Suprapubic skin (tissue), 2 donors: ENCODE data around the gene DDX43.

Experiments used
- EP300 ChIP-seq: sonication (generic); formaldehyde crosslinking; IDR thresholded peaks from one replicate; pipeline ENCODE4 v1.6.1; 2017; ENCODE audit warnings: antibody characterized with exemption
- POLR2A ChIP-seq, 2 donors: fragments of 450-650 bp; IDR thresholded peaks; one replicate each; pipeline ENCODE4 v1.6.1; 2017; ENCODE audit warnings: antibody characterized with exemption in 2 of 2, mild to moderate bottlenecking in 2 of 2, moderate library complexity in 2 of 2

DNA sequence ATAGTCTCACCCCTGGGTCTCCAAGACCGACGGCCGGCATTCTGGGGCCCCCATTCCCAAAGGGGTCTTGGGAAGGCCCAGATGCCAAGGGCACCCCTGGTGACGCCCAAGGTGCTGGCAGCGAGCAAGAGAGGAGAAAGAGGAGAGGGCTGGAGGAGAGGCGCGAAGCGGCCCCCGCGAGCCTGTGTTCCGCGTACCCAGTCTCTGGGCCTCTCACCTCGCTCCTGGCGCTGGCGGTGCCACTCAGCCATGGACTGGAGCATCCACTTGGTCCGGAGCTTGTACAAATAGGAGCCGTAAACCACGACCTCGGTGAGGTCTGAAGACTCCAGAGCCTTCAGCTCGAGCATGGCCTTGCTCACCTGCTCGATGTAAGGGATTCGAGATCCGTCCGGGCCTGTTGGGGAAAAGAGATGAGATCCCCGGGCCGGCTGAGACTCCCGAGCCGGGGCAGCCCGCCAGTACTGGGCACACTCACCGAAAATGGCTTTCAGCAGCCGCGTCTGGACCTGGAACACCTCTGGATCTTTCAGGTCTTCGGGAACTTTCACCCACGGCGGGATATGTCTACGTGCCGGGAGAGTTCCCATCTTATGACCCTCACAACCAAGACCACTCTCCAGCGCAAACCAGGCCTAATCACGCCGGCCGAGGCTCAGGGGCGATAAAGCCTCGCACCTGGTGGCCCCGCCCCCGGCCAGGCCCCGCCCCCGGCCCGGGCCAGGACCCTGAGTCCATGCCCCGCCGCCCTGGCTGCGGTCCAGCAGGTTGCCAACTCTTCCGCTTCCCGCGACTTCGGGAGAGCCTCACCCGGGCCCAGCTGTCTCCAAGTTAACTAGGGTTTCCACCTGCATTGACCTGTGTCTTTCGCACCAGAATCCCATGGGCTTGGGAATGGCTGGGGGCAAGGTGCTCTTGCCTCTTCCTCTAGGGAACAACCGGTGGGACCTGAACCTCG lies 40.7 kb upstream of the DDX43 start, which contains the start of gene DPPA5:
- TF ChIP-seq POLR2A (IDR thresholded peaks at IDR 0.05): no peak
- no peak for TF ChIP-seq EP300
